OCI-LY1 (cell line): ENCODE measurements around the gene MRPL14.

Experiments used
- H2AFZ ChIP-seq: fragments of 200-600 bp; sonication (generic), shearing (Covaris generic); 2 replicates; pipeline ENCODE4 v1.6.0; 2014; ENCODE audit warnings: antibody characterized with exemption, mild to moderate bottlenecking, low read length
- H3F3A ChIP-seq: fragments of 200-600 bp; sonication (generic), shearing (Covaris generic); 2 replicates; pipeline ENCODE4 v1.6.0; 2014; ENCODE audit warnings: mild to moderate bottlenecking, antibody characterized with exemption, low read length, moderate library complexity; ENCODE audit not compliant: insufficient read depth
- H3K27ac ChIP-seq: fragments of 200-600 bp; sonication (generic); 2 replicates; pipeline ENCODE4 v1.5.1; 2014; ENCODE audit warnings: low read length, mixed run types, mild to moderate bottlenecking, low read depth; ENCODE audit not compliant: poor library complexity, severe bottlenecking
- H3K27me3 ChIP-seq: fragments of 200-600 bp; sonication (generic); 2 replicates; pipeline ENCODE4 v1.6.0; 2014; ENCODE audit warnings: antibody characterized with exemption, mild to moderate bottlenecking, low read length, moderate library complexity; ENCODE audit not compliant: insufficient read depth
- H3K36me3 ChIP-seq: fragments of 200-600 bp; sonication (generic); 2 replicates; pipeline ENCODE4 v1.6.1; 2014; ENCODE audit warnings: mild to moderate bottlenecking, antibody characterized with exemption, low read length, moderate library complexity, mixed read lengths; ENCODE audit not compliant: insufficient read depth
- H3K4me1 ChIP-seq: fragments of 200-600 bp; sonication (generic); 2 replicates; pipeline ENCODE4 v1.5.1; 2014; ENCODE audit warnings: mild to moderate bottlenecking, low read length, moderate library complexity; ENCODE audit not compliant: insufficient read depth, severe bottlenecking
- H3K4me2 ChIP-seq: fragments of 200-600 bp; sonication (generic), shearing (Covaris generic); 2 replicates; pipeline ENCODE4 v1.6.1; 2014; ENCODE audit warnings: low read length
- H3K4me3 ChIP-seq: fragments of 200-600 bp; sonication (generic); 2 replicates; pipeline ENCODE4 v1.5.1; 2014; ENCODE audit warnings: low read length, low read depth, mild to moderate bottlenecking, mixed read lengths; ENCODE audit not compliant: poor library complexity, severe bottlenecking
- H3K79me2 ChIP-seq: fragments of 200-600 bp; shearing (Covaris generic); 2 replicates; pipeline ENCODE4 v1.6.1; 2016; ENCODE audit warnings: mixed run types, low read length, mixed read lengths; ENCODE audit not compliant: insufficient read depth
- H3K9ac ChIP-seq: fragments of 200-600 bp; sonication (generic), shearing (Covaris generic); 2 replicates; pipeline ENCODE4 v1.6.1; 2014; ENCODE audit warnings: mild to moderate bottlenecking, low read length, mixed read lengths
- H3K9me2 ChIP-seq: fragments of 200-600 bp; sonication (generic), shearing (Covaris generic); 2 replicates; pipeline ENCODE4 v1.6.1; 2014; ENCODE audit warnings: low read depth, mild to moderate bottlenecking, low read length, mixed read lengths
- H3K9me3 ChIP-seq: fragments of 200-600 bp; shearing (Covaris generic); 2 replicates; pipeline ENCODE4 v1.6.1; 2014; ENCODE audit warnings: low read length, mixed read lengths
- H4K20me1 ChIP-seq: fragments of 200-600 bp; sonication (generic), shearing (Covaris generic); 2 replicates; pipeline ENCODE4 v1.6.0; 2016; ENCODE audit warnings: mild to moderate bottlenecking, low read length; ENCODE audit not compliant: insufficient read depth
- CTCF ChIP-seq: fragments of 200-600 bp; sonication (generic), shearing (Covaris generic); IDR thresholded peaks from 2 replicates; pipeline ENCODE4 v1.5.1; 2017; ENCODE audit warnings: mild to moderate bottlenecking, antibody characterized with exemption, low read length, moderate library complexity, mixed read lengths
- EZH2 ChIP-seq: fragments of 200-600 bp; sonication (generic), shearing (Covaris generic); IDR thresholded peaks from 2 replicates; pipeline ENCODE4 v1.8.0; 2017; ENCODE audit warnings: borderline replicate concordance, mixed run types, mild to moderate bottlenecking, antibody characterized with exemption, low read length, moderate library complexity, mixed read lengths

MRPL14 gene

GRCh38 chr6:44111434-44112417, 15.5 kb downstream of the MRPL14 start:
- Histone ChIP-seq H3K27me3 (no peaks in the 10 kb centered on the region), H3K4me1 (no peaks in the 10 kb centered on the region), H2AFZ (no peak overlapping the region), H3F3A (no peaks in the 10 kb centered on the region), H3K27ac (no peak overlapping the region), H3K4me2 (no peak overlapping the region), H3K79me2 (peaks cover 10% of the 10 kb centered on the region), H3K4me3 (no peak overlapping the region), H4K20me1 (no peaks in the 10 kb centered on the region), H3K9ac (no peak overlapping the region), H3K36me3 (peaks cover 74% of the 10 kb centered on the region), H3K9me3 (no peaks in the 10 kb centered on the region), H3K9me2 (no peaks in the 10 kb centered on the region)
- TF ChIP-seq CTCF (no peak), EZH2 (no peak)

GRCh38 chr6:44110966-44111365, 16.3 kb downstream of the MRPL14 start:
- Histone ChIP-seq H3F3A (no peaks in the 10 kb centered on the region), H2AFZ (no peak overlapping the region), H3K27ac (no peak overlapping the region), H3K9me3 (no peaks in the 10 kb centered on the region), H3K36me3 (peaks cover 78% of the 10 kb centered on the region), H3K9me2 (no peaks in the 10 kb centered on the region), H3K4me3 (no peak overlapping the region), H3K9ac (no peak overlapping the region), H3K4me2 (no peak overlapping the region), H4K20me1 (no peaks in the 10 kb centered on the region), H3K27me3 (no peaks in the 10 kb centered on the region), H3K79me2 (peaks cover 3% of the 10 kb centered on the region), H3K4me1 (no peaks in the 10 kb centered on the region)
- no peak for TF ChIP-seq CTCF
- TF ChIP-seq EZH2: no peak

- Histone ChIP-seq H4K20me1 (no peaks in the 10 kb centered on the region), H3K4me1 (peaks cover under 1% of the 10 kb centered on the region), H3K27me3 (no peaks in the 10 kb centered on the region), H3K9me2 (no peaks in the 10 kb centered on the region), H2AFZ (no peak overlapping the region), H3K36me3 (peaks cover 73% of the 10 kb centered on the region), H3K9ac (no peak overlapping the region), H3F3A (no peaks in the 10 kb centered on the region), H3K4me2 (no peak overlapping the region), H3K9me3 (no peaks in the 10 kb centered on the region), H3K27ac (no peak overlapping the region), H3K4me3 (no peak overlapping the region), H3K79me2 (no peaks in the 10 kb centered on the region)
- TF ChIP-seq EZH2: no peak
- no peak for TF ChIP-seq CTCF
Observed at GRCh38 chr6:44110005-44110676, 17.1 kb downstream of the MRPL14 start.
